Dedifferentiated amniotic fluid mesenchymal stem cell (primary cell): Measurements from ENCODE around the gene ZNF619.
"Not testable (repeated sequence)": the region's sequence is repeated elsewhere in the genome, so short reads cannot be mapped to it uniquely, and the experiment has no call there.

Source experiments
- DNase-seq: peaks from one replicate; pipeline ENCODE4 v3.0.0-alpha.2; 2016; ENCODE audit errors: extremely low spot score

The ZNF619 gene

DNA sequence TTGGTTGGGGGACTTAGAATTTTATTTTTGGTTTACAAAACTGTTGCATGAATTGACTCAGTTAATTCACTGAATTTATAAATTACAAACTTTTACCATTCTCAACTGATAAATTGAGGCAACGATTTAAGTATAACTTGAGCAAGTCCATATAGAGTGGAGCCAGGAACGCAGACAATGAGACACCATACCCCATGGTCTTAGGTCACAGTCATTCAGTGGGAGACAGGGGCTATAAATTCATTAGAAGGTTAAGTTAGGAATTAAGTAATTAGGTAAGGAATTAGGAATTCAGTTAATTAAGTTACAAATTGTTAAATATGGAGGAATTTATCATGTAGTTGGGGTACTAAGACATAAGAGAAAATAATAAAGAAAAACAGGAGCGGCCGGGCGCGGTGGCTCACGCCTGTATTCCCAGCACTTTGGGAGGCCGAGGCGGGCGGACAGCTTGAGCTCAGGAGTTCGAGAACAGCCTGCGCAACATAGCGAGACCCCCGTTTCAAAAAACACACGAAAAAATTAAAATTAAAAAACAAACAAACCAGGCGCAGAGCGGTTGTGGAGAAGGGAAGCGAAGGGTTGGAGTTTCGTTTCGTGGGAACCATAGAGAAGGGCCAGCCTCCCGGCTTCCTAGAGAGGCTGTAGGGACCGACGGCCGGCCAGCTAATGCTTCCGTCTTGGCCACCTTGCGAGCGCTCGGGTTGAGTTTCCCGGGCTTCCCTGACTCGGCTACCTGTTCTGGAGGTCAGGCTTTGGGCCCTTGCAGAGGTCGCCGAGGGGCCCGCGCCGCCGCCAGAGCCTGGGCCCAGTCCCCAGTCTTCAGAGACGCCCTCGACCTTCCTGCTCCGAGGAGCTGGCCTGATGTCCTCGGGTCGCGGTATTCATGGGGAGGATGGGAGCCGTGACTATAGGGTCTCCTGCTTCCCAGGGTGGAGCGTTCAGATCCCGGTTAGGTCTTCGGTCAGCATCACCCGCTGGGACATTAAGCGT lies at the start of gene ZNF619:
Gene ZNF619 (plus strand): TSS at position 645 of the 993 bp plus-strand sequence. CDS start 858 bp downstream, outside the sequence.
- DNase-seq: peak; percentile 56

DNA sequence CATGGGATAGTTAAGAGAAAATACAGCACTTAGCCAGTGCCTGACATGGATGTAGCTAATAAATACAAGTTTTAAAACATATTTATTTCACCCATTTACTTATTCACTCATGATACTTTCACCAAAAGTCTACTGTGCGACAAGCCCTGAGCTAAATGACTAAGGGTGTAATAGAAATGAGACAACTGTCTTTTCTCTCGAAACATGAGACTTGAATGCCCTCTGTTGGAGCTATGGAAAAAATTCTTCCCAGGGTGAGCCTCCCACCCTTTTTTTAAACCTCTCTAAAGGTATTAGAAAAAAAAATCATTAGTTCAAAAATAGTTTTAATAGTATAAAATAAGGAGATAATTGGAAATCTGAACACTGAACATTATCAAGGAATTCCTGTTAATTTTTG lies 44.1 kb upstream of the ZNF619 start:
- DNase-seq: no peak

DNA sequence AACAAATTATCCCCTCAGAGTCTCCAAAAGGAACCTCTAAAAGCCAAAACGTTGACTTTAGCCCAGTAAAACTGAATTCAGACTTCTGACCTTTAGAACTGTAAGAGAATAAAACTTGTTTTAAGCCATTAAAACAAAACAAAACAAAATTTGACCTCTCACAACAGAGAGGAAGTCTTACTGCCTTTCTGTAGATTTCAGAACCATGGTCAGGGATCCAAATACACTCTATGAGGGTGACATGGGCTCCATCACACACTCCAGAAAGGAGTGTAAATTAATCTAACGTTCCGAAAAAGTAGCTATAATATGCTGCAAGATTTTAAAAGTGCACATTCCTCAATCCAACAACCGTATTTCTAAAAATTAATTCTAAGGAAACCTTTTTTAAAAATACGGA lies 39.0 kb upstream of the ZNF619 start:
- DNase-seq: no peak

DNA sequence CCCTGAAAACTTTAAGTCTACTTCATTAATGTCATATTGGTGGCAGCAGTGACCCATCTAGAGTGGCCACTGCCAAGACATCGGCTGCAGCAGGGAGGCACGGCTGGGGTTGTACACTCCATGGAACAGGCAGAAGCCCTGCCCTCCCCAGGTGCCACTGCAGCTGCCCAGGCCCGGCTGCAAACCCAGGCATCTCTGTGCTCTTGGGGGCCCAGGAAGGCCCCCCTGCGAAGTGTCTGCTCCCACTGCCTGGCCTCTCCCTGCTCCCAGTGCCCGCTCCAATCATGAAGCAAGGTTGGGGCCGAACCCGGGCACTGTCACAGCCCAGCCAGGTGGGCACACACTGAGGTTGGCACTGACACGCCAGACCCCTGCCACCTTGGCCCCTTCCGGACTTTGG lies 31.9 kb upstream of the ZNF619 start:
- no peak for DNase-seq

DNA sequence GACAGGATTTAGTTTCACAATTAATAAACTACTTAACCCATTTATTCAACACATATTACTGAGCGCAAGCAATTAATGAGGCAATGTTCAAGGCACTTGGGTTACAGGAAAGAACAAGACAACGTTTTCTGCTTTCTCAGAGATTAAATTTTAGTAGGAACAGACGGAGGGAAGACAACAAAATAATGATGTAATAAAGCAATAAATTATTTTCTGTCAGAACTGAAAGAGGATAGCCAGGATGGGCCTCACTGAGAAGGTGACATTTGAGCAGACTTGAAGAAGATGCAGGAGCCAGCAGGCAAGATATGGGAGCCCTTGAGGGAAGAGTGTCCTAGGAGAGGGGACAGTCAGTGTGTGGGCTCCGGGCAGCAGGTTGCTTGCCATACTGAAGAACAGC lies 31.0 kb upstream of the ZNF619 start:
- DNase-seq: no peak

DNA sequence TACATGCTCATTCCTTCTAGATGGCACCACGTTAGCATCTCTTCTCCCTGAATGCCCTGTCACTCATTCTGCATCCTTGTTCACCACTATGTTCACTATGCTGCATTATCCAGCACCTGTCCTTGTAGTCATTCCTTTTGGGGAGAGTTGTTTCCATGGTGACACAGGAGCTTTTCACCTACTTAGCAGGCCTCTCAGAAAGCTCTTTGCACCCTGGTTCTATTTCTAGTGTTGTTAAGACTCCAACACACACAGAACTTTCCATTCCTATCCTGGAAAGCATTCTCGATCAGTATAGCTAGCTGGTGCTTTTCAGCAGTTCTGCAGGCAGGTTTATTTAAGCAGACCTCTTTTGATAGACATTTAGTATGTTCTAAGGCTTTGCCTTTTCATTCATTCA lies 26.5 kb upstream of the ZNF619 start:
- DNase-seq: no peak

DNA sequence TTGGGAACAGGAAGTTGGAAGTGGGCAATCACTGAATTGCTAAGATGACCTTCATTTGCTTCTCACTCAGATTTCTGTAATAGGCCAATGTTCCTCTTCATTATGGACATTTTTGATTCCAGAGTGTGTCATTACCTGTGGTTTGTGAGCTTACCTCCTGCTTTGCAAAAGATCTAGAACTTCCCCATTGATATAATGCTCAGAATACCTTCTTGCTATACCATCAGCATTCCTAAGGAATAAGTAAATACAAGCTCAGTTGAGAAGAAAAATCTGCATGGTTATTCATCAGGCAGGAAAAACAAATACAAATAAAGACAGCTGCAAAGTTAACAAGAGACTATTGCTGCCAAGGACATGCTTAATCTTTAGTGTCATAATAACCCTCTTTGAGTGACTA lies 25.4 kb upstream of the ZNF619 start:
- DNase-seq: no peak

DNA sequence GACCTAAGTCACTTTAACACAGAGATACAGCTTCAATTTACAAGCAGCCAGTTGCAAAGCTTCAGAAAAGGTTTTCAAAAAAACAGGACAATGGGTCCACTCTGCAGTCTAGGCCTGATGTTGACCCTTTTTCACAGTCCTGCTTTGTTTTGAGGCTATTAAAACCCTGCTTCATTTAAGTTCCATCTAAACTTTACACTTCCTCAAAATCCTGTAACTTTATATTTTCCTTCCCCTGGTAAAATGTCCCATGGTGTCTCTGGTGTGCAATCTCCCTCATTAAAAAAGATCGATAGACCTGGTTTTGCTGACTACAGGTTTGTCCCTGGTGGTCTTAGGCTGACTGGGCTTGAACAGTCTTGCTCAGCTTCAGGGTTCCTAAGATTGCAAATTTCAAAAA lies 24.9 kb upstream of the ZNF619 start:
- no peak for DNase-seq

DNA sequence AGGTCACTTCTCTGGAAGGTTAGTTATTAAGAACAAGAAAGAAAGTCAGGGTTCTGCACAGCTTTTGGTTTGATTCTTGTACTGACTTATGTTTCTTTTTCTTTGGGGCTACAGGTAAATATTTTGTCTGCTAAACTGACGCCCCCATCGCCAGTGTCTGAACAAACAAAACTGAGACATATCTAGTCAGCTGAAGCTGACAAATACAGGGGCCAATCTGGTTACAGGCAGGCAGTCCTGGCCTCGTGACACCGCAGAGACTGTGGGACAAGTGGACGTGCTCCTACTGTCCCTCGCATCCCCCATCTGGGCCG lies 24.4 kb upstream of the ZNF619 start:
- DNase-seq: no peak

DNA sequence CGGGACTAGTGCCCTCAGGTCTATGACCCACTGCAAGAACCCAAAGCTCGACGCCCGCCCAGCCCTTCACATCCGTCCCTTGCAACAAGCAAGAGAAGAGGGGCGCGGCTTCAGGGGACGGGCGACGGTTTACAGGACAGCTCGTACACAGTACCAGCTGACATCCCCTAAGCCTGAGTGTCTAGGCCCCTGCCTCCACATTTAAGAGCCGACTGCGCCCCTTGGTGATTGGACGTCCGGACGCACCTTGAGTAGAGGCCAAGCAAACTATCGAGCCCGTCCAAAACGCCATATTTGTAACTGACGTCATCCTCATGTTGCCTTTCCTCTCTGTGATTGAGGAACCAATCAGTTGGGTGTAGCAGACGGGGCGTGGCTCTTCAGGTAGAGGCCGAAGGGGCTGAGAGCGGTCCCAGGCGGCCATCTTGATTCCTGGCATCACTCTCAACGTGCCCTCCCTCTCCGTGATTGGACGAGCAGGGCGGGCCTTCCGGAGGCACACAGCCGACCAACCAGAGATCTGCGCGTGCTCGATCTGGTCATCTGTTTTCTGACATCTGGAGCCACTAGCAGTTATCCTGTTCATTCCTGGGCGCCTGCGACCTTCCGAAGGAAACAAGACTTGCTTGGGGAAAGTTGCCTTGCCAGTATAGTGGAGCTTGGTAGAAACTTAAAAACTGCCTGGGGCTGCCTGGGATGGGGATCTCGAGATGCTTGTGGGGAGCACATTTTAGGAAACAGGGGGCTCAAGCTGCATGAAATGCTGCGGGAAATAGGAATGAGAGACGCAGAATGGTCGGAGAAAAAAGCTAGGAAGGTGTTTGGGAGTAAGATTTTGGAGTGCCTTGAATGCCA lies 23.8 kb upstream of the ZNF619 start:
- peak; percentile 99 for DNase-seq

DNA sequence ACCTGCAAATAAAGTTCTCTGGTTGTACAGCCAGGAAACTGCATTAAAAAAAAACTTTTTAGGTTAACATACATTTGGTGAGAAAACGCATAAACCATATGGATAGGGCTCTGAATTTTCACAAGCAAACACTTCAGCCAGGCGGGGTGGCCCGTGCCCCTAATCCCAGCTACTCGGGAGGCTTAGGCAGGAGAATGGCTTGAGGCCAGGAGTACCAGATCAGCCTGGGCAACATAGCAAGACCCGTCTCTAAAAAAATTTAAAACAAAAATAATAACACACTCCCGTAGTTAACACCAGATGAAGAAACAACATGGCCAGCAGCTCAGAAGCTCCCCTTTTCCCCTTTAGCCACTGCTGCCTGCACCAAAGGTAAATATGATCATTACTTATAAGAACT lies 23.0 kb upstream of the ZNF619 start:
- DNase-seq: no peak

DNA sequence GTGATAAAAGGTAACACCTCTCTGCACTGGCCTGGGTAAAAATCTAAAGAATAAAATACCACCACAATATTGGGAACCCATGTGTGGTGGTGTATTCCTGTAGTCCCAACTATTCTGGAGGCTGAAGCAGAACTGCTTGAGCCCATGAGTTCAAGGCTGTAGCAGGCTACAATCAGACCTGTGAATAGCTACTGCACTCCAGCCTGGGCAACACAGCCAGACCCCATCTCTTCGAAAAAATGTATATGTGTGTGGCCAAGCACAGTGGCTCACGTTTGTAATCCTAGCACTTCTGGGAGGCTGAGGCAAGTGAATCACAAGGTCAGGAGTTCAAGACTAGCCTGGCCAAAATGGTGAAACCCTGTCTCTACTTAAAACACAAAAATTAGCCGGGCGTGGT lies 21.6 kb upstream of the ZNF619 start:
- no peak for DNase-seq

DNA sequence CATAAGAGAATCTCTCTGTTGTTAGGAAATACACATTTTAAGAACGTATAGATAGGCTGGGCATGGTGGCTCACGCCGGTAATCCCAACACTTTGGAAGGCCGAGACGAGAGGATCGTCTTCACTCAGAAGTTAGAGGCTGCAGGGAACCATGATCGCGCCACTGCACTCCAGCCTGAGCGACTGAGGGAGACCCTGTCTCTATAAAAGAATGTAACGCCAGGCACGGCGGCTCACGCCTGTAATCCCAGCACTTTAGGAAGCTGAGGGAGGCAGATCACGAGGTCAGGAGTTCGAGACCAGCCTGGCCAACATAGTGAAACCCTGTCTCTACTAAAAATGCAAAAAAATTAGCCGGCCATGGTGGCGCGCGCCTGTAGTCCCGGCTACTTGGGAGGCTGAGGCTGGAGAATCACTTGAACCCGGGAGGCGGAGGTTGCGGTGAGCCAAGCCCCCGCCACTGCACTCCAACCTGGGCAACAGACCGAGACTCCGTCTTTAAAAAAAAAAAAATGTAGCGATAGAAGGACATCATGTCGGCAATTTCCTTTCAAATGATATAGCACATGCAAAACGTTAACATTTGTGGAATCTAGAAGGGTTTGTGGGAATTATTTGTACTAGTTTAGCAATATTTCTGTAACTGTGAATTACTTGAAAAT lies 20.5 kb upstream of the ZNF619 start:
- DNase-seq: no peak

DNA sequence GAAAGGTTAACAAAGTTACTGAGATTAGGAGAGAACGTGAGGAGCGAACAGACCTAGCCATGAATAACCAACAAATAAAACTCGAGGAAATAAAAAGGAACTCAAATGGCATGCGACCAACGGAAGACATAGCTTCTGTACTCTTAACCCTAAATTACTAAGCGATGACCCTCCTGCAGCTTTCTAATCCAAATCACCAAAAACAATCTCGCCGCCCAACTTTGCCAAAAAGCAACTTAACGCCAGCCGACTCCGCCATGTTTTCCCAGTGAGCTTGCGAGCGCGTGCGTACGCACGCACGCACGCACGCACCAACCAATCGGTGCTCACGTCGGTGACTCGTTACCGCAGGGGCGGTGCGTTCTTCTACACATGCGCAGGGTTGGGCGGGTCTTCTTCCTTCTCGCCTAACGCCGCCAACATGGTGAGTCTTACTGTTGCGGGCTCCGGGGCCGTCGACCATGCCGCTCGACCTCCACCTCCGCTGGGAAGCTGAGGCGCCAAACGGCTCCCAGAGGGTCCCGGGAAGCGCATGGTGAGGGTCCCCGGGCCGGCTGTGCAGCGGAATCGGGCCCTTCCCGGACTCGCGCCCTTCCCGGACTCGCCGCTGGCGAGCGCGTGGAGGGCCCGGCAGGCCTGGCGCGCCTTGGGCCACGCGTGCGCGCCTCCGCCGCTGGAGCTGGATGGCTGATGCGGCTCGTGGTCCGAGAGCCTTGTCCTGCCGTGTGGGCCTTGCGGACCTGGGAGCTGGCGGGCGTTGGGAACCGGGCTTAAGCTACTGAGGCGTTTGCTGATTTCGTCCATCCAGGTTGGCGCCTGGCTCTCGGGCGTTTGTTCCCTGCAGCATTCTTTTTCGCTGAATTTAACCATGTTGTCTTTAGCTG lies 19.7 kb upstream of the ZNF619 start, which contains the start of gene RPL14:
Gene RPL14 (plus strand): TSS at position 400 of the 884 bp plus-strand sequence. CDS start 133 bp downstream, at position 533.
- peak; percentile 95 for DNase-seq

DNA sequence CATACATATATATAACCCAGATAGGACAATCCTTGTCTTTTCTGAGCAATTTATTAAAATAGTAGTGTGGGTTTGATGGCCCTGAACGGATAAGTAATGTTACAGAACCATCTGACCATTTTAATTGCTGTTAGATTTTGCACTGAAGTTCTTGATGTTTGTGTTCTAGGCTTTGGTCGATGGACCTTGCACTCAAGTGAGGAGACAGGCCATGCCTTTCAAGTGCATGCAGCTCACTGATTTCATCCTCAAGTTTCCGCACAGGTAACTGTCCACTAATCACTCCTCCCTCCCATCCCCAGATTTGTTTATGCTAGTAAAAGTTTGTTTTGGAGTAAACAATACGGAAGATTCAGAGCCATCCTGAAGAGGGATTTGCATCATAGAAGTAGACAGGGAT lies 18.4 kb upstream of the ZNF619 start:
- DNase-seq: no peak

DNA sequence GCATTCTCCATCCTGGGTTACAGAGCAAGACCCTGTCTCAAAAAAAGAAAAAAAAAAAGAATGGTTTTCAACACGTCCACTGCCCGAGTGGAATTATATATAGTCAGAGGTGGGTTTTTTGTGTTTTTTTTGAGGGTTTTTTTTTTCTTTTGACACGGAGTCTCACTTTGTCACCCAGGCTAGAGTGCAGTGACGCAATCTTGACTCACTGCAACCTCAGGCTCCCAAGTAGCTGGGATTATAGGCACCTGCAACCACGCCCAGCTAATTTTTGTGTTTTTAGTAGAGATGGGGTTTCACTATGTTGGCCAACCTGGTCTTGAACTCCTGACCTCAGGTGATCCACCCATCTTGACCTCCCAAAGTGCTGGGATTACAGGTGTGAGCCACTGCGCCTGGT lies 16.4 kb upstream of the ZNF619 start:
- not testable (repeated sequence) for DNase-seq

DNA sequence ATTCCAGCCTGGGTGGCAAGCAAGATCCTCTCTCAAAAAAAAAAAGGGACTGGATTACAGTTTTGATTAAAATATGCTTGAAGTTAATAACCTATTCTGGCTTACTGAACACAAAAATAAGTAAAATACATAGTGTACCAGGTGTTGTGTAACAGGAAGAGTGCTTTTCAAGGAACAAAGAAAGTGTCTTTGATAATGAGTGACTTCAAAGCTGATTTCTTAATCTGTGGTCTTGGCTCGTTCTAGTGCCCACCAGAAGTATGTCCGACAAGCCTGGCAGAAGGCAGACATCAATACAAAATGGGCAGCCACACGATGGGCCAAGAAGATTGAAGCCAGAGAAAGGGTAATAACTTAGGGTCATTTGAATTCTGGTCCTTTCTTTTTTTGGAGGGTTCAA lies 15.8 kb upstream of the ZNF619 start:
- DNase-seq: no peak

DNA sequence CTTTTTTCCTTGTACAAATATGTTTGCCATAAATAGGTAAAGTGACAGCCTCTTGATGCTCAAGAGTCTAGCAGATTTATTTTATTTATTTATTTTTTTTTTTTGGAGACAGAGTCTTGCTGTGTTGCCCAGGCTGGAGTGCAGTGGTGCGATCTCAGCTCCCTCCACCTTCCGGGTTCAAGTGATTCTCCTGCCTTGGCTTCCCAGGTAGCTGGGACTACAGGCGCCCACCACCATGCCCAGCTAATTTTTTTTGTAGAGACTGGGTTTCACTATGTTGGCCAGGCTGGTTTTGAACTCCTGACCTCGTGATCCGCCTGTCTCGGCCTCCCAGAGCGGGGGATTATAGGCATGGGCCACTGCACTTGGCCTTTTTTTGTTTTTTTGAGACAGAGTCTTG lies 14.1 kb upstream of the ZNF619 start:
- DNase-seq: not testable (repeated sequence)

DNA sequence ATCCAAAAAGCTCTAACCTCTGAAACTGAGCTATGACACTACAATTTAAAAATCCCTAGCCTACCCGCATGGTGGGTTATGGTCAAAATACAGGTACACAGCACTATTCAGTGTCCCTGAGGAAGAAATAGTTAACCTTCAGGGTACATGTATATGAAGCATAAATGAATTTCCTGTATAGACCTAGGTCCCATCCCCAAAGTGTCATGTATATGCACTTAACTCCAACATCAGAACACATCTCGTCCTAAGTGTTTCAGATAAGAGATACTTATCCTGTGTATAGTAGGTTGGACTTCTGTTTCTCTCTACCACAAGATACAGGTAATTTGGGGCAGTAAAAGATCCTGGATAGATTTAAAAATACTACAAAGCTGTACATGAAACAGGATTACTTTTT lies 13.3 kb upstream of the ZNF619 start:
- no peak for DNase-seq

DNA sequence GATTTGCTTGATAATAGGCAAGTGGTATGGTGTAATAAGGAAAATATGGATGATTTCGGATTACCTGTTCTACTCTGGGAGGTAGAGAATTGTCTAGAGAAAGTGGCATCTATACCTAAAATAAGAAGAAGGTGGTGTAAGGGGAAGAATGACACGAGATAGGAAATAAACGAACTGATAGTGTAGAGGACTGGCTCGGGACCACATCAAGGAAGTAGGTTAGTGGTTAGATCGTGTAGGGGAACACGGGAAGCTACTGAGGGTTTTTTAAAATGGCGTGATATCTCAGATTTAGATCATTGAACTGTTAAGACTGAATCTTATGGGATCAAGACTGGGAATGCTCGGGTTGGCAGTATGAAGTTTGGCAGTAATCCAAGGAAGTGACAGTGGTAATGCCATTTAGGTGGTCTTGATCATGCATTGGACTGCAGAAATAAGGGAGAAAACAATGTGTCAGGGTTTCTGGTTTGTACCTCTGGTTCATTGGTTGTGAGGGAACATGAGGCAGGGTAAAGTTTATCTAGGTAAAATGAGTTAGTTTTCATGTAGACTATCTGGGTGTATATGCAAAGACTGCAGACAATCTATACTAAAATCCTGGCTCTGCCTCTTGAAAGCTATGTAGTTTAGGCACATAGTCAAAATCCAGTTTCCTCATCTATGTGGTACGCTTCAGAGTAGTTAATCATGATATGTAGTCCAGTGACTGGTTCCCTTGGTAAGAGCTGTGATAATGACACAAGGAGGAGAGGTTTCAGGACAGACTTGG lies 12.4 kb upstream of the ZNF619 start:
- DNase-seq: no peak

DNA sequence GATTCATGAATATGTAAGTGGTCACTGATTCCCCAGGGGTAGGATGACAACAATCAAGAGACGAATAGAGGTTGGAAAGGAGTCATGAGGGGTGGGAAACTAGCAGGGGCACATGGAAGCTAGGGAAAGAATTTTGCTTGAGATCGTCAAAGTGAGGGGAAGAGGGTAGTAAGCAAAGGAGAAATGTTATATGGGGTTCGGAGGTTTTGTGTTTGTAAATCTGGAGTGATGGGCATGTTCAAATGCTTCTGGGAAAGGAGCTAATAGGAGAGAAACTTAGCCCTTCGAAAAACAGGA lies 11.9 kb upstream of the ZNF619 start:
- DNase-seq: no peak
